Fibroblast of skin of scalp (primary cell): Measurements from ENCODE around the gene MGAT5.

Experiments used
- DNase-seq: peaks from one replicate; pipeline ENCODE4 v3.0.0-alpha.2; 2013

The MGAT5 gene

GRCh38 chr2:134254824-134255223 lies 952 bp downstream of the MGAT5 start:
- DNase-seq: no peak

DNA sequence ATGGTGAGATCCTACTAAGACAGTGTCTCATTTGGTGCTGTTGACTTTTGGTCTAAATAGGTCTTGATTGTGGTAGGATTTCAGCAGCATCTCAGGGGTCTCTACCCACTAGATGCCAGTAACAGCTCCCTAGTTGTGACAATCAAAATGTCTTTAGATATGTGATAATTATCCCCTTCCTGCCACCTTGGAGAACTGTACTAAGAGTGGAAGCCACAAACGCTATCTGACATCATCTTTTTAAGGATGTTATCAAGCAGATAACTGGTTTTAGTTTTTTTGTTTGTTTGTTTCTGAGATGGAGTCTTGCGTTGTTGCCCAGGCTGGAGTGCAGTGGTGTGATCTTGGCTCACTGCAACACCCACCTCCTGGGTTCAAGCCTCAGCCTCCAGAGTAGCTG lies 3.1 kb downstream of the MGAT5 start:
- DNase-seq: no peak

DNA sequence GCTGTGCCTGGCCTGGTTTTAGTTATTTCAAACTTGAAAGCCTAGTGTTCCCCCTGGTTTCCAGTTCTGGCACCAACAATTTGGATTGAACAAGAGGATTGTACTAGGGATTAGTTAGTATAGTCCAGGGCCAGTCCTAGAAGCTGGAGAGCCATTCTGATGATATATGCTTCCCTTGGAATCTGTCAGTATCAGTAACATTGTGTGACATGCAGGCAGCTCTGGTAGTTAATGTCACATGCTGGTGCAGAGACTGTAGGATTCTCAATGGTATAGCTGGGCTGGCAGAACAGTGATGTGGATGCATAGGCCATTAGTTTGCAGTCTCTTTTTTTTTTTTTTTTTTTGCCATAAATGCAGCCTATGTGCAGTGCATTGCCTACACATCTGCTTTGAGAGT lies 3.6 kb downstream of the MGAT5 start:
- no peak for DNase-seq

GRCh38 chr2:134257965-134258683 lies 4.3 kb downstream of the MGAT5 start:
- DNase-seq: no peak

DNA sequence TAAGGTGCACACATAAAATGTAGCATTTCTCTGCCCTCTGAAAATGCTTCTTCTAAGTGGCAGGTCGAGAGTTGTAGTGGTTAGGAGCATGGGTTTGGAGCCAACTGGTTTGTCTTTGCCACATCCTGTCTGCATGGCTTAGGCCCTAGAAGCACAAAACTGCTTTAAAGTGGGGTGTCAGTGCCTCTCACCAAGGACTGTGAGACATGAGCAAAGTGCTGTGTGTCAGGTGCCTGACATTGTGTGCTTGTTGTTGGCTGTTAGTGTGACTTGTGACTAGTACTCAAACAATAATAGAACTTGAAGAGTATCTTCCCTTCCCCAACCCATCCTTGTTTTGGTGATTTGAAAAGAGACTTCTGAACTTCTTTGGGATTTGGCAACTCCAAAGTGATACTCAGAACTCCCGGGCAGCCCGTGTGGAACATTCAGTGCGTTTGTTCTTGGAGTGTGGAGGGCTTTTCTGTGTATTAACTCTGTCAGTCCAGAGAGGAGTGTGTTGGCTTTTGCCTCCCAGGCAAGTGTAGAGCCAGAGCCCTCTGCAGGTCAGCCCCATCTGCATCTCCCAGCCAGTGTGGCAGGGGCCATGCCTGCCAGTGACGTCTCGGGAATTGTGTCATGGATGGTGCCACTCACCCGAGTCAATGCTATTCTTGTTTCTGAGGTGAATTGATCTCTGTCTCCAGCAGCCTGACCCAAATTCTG lies 5.0 kb downstream of the MGAT5 start:
- no peak for DNase-seq

- DNase-seq: no peak
These were observed 5.7 kb downstream of the MGAT5 start for GRCh38 chr2:134259571-134259970.

- DNase-seq: no peak
These were observed 6.1 kb downstream of the MGAT5 start for GRCh38 chr2:134259994-134260393.

- DNase-seq: peak; percentile 84
These were observed 6.8 kb downstream of the MGAT5 start for GRCh38 chr2:134260713-134261112.

DNA sequence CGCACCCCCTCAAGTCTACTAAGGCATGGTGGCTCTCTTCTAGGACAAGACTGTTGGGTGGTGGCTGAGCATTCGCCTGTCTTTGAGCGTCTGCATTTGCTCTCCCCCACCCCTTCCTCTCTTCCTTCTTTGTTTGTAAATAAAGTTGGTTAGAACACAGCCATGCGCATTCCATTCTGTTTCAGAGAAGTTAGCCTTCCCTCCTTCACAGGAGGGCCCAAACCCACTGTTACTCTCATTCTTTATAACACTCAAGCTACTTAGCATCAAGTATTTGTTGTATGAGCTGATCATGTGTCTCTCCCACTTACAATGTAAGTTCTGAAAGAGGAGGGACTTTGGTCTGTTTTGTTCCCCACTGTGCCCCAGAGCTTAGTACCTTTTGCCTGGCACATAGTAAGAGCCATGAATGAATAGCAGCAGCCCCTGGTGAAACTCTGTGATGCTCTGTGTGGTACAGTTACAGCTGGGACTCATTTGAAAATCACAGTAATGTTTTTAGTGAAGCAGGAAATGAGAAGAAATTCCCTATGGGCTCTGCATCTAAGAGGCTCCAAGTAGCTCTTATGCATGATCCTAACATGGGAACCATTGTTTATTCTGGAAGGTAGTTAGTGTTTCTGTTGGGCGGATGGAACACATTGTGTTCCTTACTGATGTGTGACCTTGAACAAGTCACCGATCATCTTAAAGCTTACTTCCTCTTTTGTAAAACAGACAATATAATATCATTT lies 7.7 kb downstream of the MGAT5 start:
- DNase-seq: peak; percentile 62

GRCh38 chr2:134262684-134263083 lies 8.8 kb downstream of the MGAT5 start:
- DNase-seq: no peak

DNA sequence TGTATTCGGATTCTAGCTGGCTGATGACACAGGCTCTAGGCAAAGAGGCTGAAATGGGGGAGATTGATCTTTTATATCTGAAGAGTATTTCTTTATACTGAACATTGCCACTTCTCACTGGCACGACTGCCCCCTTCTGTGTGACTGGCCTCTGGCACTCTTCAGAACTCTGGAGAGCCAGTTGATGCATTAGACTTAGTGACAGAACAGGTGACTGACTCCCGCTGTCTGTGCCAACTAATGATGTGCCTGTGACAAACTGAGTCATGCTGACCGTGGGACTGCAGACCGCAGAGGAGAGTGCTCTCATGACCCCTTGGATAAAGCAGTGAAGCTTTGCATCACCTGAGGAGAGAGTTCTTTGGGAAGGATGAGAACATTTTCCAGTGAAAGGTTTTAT lies 14.4 kb downstream of the MGAT5 start:
- DNase-seq: no peak

DNA sequence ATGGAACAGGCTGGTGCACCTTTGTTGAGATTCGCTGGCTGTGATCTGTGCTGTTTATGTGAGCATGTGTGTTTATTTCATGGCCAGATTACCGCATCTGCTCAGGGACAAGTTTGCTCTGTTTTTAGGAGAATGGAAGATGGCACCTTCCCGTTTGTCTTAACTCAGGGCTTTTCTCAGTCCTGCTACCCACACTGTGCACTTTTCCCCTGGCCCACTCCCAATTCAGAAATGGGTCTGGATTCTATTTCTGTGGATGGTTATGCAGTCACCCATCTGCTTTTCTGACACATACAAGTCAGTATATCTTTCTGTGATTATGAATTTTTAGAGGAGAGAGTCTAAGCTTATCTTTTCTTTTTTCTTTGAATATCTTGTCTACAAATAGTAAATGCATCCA lies 15.4 kb downstream of the MGAT5 start:
- no peak for DNase-seq

GRCh38 chr2:134269972-134270735 lies 16.3 kb downstream of the MGAT5 start:
- DNase-seq: peak; percentile 59

GRCh38 chr2:134271758-134272157 lies 17.9 kb downstream of the MGAT5 start:
- DNase-seq: no peak

- DNase-seq: no peak
These were observed 18.9 kb downstream of the MGAT5 start for GRCh38 chr2:134272806-134273205.

DNA sequence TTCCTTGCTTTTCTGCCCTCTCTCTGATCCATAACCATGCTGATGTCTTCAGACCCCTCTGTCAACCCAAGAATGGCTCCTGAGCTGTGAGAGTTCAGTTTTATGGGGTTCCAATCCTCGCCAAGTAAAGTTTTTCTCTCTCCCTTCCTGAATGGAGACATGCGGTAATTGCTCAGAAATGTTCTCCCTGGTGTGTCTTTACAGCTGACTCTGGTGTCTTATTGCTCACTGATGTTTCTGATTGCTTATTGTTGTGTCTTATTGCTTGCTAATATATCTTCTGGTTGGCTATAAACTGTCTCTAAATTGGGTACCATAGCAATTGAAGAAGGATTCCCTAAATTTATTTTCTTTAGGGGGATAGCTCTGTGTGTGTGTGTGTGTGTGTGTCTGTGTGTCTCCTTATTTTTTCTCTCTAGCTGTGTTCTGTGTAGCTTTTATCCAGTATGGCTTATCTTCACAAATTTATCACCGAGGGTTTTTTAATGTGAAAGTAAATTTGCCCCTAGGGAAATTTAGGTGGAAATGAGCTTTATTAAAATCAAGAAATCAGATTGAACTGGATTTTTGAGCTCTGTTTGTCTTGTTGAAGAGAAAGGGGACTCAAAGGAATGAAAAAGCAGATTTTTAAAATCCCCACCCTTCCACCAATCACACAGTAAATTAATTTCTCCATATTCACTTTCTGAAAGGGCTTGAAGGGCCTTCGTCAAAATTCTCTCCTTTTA lies 19.5 kb downstream of the MGAT5 start:
- DNase-seq: peak; percentile 32

GRCh38 chr2:134274121-134274520 lies 20.2 kb downstream of the MGAT5 start:
- no peak for DNase-seq

- DNase-seq: no peak
These were observed 21.4 kb downstream of the MGAT5 start for GRCh38 chr2:134275058-134275862.

DNA sequence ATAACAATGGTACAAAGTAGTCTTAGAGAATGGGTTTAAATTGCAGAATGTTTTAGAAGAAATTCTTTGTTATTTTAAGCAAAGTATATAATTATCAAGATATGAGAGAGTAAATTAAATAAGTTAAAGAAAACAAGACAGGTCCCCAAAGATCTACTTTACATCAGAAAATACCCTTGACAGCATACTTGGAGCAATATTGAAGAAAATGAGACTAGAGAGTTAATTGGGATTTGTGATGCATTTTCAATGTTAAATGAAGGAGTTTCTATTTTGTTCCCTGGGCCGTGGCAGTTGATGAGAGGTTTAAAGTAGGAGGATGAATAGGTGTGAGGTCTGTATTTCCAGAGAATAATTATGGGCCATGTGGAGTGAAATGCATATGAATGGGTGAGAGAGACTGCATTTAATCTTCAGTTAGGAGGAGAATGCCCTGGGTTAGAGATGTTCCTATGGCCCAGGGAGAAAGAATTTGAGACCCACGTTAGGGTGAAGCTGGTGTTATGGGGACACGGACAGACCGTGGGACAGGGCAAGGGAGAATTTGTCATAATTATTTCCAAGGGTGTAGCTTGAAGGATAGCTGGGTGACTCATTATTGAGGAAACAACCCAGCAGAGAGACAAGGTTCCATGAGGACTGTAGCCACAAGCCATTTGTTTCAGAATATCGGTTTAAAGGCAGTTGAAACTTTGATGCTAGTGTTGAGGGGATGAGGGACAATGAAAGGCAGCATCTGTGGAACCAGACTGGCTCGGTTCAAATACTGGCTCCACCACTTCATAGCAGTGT lies 22.7 kb downstream of the MGAT5 start:
- DNase-seq: peak; percentile 24

DNA sequence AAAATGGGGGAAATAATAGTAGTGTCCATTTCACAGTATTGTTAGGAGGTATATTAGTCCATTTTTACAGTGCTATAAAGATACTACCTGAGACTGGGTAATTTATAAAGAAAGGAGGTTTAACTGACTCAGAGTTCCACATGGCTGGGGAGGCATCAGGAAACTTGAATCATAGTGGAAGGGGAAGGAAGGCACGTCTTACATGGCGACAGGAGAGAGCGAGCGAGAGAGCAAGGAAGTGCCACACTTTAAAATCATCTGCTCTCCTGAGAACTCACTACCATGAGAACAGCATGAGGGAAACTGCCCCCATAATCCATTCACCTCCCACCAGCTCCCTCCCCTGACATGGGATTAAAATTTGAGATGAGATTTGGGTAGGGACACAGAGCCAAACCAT lies 23.4 kb downstream of the MGAT5 start:
- no peak for DNase-seq
